ENCODE results near the gene ALDH6A1. TPM values are rescaled to one million over a fixed set of nuclear protein-coding genes. Genes with fewer than 3 reads are reported as not detected.

The ALDH6A1 gene
- total and polyA plus RNA-seq, 4 donors: 36.8 to 92.5 (median 62.0) TPM

Other genes starting within 250 kb of the ALDH6A1 start
- gene PTGR2, start 232.6 kb downstream of the ALDH6A1 start, total RNA-seq: 10 to 100 TPM; 10.8 to 16.5 TPM
- gene PTGR2, start 232.6 kb downstream of the ALDH6A1 start, polyA plus RNA-seq (ENCODE audit: insufficient read length in 2 of 2): 10 to 100 TPM; 13.0 to 15.3 TPM
- 10 to 100 TPM; 60.5 to 70.7 TPM for gene ZNF410, start 197.6 kb downstream of the ALDH6A1 start, total RNA-seq
- 10 to 100 TPM; 44.2 to 48.5 TPM for gene ZNF410, start 197.6 kb downstream of the ALDH6A1 start, polyA plus RNA-seq (ENCODE audit: insufficient read length in 2 of 2)
- 10 to 100 TPM; 13.8 to 15.8 TPM for gene FAM161B, start 134.4 kb downstream of the ALDH6A1 start, total RNA-seq
- 10 to 100 TPM; 22.8 to 26.1 TPM for gene FAM161B, start 134.4 kb downstream of the ALDH6A1 start, polyA plus RNA-seq (ENCODE audit: insufficient read length in 2 of 2)
- 10 to 100 TPM; 27.7 to 30.6 TPM for gene COQ6, start 134.2 kb downstream of the ALDH6A1 start, total RNA-seq
- gene COQ6, start 134.2 kb downstream of the ALDH6A1 start, polyA plus RNA-seq (ENCODE audit: insufficient read length in 2 of 2): 10 to 100 TPM; 22.9 to 34.7 TPM
- gene ENTPD5, start 65.2 kb downstream of the ALDH6A1 start, total RNA-seq: 10 to 100 TPM; 11.0 to 13.9 TPM
- 10 to 100 TPM; 12.6 to 15.0 TPM for gene ENTPD5, start 65.2 kb downstream of the ALDH6A1 start, polyA plus RNA-seq (ENCODE audit: insufficient read length in 2 of 2)
- gene BBOF1, start 65.1 kb downstream of the ALDH6A1 start, total RNA-seq: 10 to 100 TPM; 14.7 to 23.1 TPM
- gene BBOF1, start 65.1 kb downstream of the ALDH6A1 start, polyA plus RNA-seq (ENCODE audit: insufficient read length in 2 of 2): 10 to 100 TPM; 15.1 to 17.1 TPM
- 10 to 100 TPM; 16.1 to 20.8 TPM for gene LIN52, start 503 bp upstream of the ALDH6A1 start, total RNA-seq
- 10 to 100 TPM; 19.1 to 20.2 TPM for gene LIN52, start 503 bp upstream of the ALDH6A1 start, polyA plus RNA-seq (ENCODE audit: insufficient read length in 2 of 2)
- gene VSX2, start 155.0 kb upstream of the ALDH6A1 start, total RNA-seq: under 1 TPM; 0.17 to 0.59 TPM
- 1 to 10 TPM; 1.2 to 2.6 TPM for gene VSX2, start 155.0 kb upstream of the ALDH6A1 start, polyA plus RNA-seq (ENCODE audit: insufficient read length in 2 of 2)
- 10 to 100 TPM; 30.3 to 48.4 TPM for gene ABCD4, start 218.5 kb upstream of the ALDH6A1 start, total RNA-seq
- 100 to 1,000 TPM in 1 of 2 donors, 10 to 100 TPM in 1; 86.6 to 124 TPM for gene ABCD4, start 218.5 kb upstream of the ALDH6A1 start, polyA plus RNA-seq (ENCODE audit: insufficient read length in 2 of 2)